Bone marrow (tissue), 2 donors: ENCODE data around the gene EGLN1.

Experiments
- DNase-seq, 2 donors: peaks; one replicate each; lab custom pipeline; 2025; lab: John Stamatoyannopoulos, UW

The EGLN1 gene

GRCh38 chr1:231421546-231421970 lies 529 bp downstream of the EGLN1 start:
- DNase-seq: peak in 1 of 2 donors; percentile 56

GRCh38 chr1:231420959-231421545 lies 1.0 kb downstream of the EGLN1 start:
- DNase-seq: peak in 1 of 2 donors; percentile 49

GRCh38 chr1:231420299-231420958 lies 1.7 kb downstream of the EGLN1 start:
- DNase-seq: no peak

- DNase-seq: no peak
These were observed 2.3 kb downstream of the EGLN1 start for GRCh38 chr1:231419738-231420298.

- DNase-seq: no peak
These were observed 2.9 kb downstream of the EGLN1 start for GRCh38 chr1:231419147-231419546.

- no peak for DNase-seq
These were observed 3.4 kb downstream of the EGLN1 start for GRCh38 chr1:231418741-231419107.

- no peak for DNase-seq
These were observed 3.9 kb downstream of the EGLN1 start for GRCh38 chr1:231418101-231418740.

- no peak for DNase-seq
These were observed 4.6 kb downstream of the EGLN1 start for GRCh38 chr1:231417513-231417912.

GRCh38 chr1:231416901-231417300 lies 5.2 kb downstream of the EGLN1 start:
- no peak for DNase-seq

- DNase-seq: no peak
These were observed 7.0 kb downstream of the EGLN1 start for GRCh38 chr1:231415018-231415583.

- no peak for DNase-seq
These were observed 7.6 kb downstream of the EGLN1 start for GRCh38 chr1:231414260-231415016.

- DNase-seq: no peak
These were observed 8.4 kb downstream of the EGLN1 start for GRCh38 chr1:231413749-231414082.

- no peak for DNase-seq
These were observed 11.0 kb downstream of the EGLN1 start for GRCh38 chr1:231411036-231411531.

- no peak for DNase-seq
These were observed 12.0 kb downstream of the EGLN1 start for GRCh38 chr1:231410036-231410612.

- DNase-seq: no peak
These were observed 13.5 kb downstream of the EGLN1 start for GRCh38 chr1:231408528-231409094.

GRCh38 chr1:231407547-231408396 lies 14.3 kb downstream of the EGLN1 start:
- no peak for DNase-seq

GRCh38 chr1:231407049-231407448 lies 15.0 kb downstream of the EGLN1 start:
- DNase-seq: no peak

- DNase-seq: no peak
These were observed 17.8 kb downstream of the EGLN1 start for GRCh38 chr1:231404318-231404717.

GRCh38 chr1:231401478-231401877 lies 20.6 kb downstream of the EGLN1 start:
- no peak for DNase-seq
